Nephron (organoid): ENCODE results near the gene FOXA3.

Experiments
- H3K27ac Mint-ChIP-seq, 3 experiments: 2 replicates each; pipeline ENCODE4 v1.8.0; 2020; ENCODE audit warnings: mixed read lengths in 3 of 3, mild to moderate bottlenecking in 2 of 3, moderate library complexity in 1 of 3
- H3K27me3 Mint-ChIP-seq: 2 replicates; pipeline ENCODE4 v1.8.0; 2021; ENCODE audit warnings: low read depth, mild to moderate bottlenecking, moderate library complexity, mixed read lengths
- H3K36me3 Mint-ChIP-seq: 2 replicates; pipeline ENCODE4 v1.8.0; 2020; ENCODE audit warnings: low read depth, mixed read lengths
- H3K4me1 Mint-ChIP-seq: 2 replicates; pipeline ENCODE4 v1.8.0; 2020; ENCODE audit warnings: mixed read lengths
- H3K4me3 Mint-ChIP-seq, 3 experiments: 2 replicates each; pipeline ENCODE4 v1.8.0; 2020; ENCODE audit warnings: mild to moderate bottlenecking in 3 of 3, mixed read lengths in 3 of 3, moderate library complexity in 2 of 3
- H3K9me3 Mint-ChIP-seq: 2 replicates; pipeline ENCODE4 v1.8.0; 2020; ENCODE audit warnings: mixed read lengths
- TF ChIP-seq, protein P1 (sequence below), 3 experiments: fragments of 200-600 bp; sonication (generic); IDR thresholded peaks; one replicate each; pipeline ENCODE4 v1.5.0; 2021; ENCODE audit warnings: antibody characterized with exemption in 3 of 3; ENCODE audit not compliant: unreplicated experiment in 3 of 3

Gene FOXA3

DNA sequence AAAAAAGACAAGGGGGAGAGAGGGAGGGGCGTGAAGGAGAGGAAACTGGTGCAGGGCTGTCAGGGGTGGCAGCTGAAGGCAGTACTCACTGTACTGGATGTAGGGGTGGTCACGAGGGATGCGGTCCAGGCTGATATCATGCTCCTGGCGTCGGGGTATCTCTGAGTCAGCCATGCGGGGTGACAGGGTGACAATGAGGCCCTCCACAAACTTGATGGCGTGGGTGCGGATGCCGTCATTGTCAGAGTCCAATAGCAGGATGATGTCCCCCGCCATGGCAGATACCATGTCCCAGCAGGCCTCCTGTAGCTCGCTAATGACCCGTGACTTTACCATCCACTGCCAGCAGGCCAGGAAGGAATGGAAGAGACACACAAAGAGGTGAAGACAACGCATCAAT lies 16.5 kb upstream of the FOXA3 start:
- Mint-ChIP-seq H3K4me1 (no peaks in the 10 kb centered on the region), H3K4me3 (no peak overlapping the region), H3K9me3 (no peaks in the 10 kb centered on the region), H3K36me3 (peaks cover 67% of the 10 kb centered on the region), H3K27me3 (no peaks in the 10 kb centered on the region), H3K27ac (no peak overlapping the region)
- TF ChIP-seq, protein P1, sequence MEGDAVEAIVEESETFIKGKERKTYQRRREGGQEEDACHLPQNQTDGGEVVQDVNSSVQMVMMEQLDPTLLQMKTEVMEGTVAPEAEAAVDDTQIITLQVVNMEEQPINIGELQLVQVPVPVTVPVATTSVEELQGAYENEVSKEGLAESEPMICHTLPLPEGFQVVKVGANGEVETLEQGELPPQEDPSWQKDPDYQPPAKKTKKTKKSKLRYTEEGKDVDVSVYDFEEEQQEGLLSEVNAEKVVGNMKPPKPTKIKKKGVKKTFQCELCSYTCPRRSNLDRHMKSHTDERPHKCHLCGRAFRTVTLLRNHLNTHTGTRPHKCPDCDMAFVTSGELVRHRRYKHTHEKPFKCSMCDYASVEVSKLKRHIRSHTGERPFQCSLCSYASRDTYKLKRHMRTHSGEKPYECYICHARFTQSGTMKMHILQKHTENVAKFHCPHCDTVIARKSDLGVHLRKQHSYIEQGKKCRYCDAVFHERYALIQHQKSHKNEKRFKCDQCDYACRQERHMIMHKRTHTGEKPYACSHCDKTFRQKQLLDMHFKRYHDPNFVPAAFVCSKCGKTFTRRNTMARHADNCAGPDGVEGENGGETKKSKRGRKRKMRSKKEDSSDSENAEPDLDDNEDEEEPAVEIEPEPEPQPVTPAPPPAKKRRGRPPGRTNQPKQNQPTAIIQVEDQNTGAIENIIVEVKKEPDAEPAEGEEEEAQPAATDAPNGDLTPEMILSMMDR (IDR thresholded peaks at IDR 0.05; ENCODE audit: unreplicated experiment in 3 of 3), result no peak

DNA sequence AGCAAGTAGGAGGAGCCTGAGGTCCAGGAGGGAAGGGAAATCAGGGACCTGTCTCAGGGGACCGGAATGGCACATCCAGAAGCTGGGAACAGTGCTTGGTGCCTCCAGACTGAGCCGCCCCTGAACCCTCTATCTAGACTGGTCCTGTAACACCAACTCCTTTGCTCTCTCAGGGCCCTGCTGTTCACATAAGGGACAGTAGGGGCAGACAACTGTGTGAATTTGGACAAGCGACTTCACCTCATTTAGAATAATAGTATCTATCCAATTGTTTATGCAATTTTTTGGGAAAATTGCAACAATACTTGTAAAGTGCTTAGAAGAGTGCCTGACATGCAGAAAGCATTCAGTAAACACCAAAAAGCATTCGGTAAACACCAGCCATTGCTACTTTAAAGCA lies 15.2 kb upstream of the FOXA3 start:
- H3K27me3 Mint-ChIP-seq, result no peaks in the 10 kb centered on the region

DNA sequence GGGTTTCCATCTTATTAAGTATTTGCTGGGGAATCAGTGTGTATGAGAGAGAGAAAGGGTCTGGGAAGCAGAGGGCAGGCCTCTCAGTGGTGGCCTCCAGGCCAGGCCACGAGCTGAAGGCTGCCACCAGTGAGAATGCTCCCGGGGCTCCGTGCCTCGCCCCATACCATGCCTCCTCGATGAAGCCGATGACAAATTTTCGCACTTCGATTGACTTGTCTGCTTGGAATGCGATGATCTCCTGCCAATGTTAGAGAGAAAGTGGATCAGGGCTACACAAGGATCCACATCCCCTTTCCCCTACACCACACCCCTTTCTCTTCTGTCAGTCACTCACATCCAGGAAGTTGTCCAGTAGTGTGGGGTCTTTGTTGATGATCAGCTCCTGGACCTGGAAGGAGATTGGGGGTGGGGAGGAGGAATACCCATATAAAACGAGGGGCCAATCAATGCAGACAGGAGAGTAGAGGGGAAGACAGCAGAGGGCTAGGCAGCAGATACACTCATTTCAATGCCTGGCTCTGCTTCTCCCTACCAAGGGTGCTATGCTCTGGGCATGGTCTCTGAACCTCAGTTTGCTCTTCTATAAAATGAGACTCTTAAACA lies 11.9 kb upstream of the FOXA3 start:
- no peaks in the 10 kb centered on the region for H3K9me3 Mint-ChIP-seq
- H3K27ac Mint-ChIP-seq, result no peak overlapping the region
- no peak overlapping the region for H3K4me3 Mint-ChIP-seq
- peaks cover 58% of the 10 kb centered on the region for H3K36me3 Mint-ChIP-seq
- TF ChIP-seq, protein P1 (IDR thresholded peaks at IDR 0.05; ENCODE audit: unreplicated experiment in 3 of 3), result no peak
- H3K27me3 Mint-ChIP-seq, result no peaks in the 10 kb centered on the region
- no peaks in the 10 kb centered on the region for H3K4me1 Mint-ChIP-seq

More for the DNA sequence above, 15.2 kb upstream of the FOXA3 start:
- TF ChIP-seq, protein P1 (IDR thresholded peaks at IDR 0.05; ENCODE audit: unreplicated experiment in 3 of 3), result peak; percentile 24 to 35 (median 25)
- H3K9me3 Mint-ChIP-seq, result no peaks in the 10 kb centered on the region
- peaks cover 62% of the 10 kb centered on the region for H3K36me3 Mint-ChIP-seq
- no peak overlapping the region for H3K4me3 Mint-ChIP-seq
- H3K27ac Mint-ChIP-seq, result no peak overlapping the region
- H3K4me1 Mint-ChIP-seq, result no peaks in the 10 kb centered on the region

DNA sequence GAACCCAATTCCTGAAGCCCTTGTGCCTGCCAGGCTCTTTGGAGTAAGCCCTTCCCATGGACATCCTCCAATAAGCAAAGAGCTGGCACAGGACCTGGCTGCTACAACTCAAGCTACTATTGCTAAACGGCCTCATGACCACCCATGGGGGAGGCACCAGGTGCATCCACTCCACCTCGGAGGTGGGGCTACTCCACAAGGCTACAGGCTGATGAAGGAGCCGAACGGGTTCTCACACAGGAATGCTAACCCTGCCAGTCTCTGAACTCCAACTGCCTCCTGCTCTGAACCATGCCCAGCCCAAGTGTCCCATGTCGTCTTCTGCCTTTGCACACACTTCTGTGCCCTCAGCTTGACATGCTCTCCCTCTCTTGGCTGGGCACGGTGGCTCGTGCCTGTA lies 11.1 kb upstream of the FOXA3 start:
- H3K9me3 Mint-ChIP-seq, result no peaks in the 10 kb centered on the region
- H3K4me1 Mint-ChIP-seq, result no peaks in the 10 kb centered on the region
- peaks cover 51% of the 10 kb centered on the region for H3K36me3 Mint-ChIP-seq
- TF ChIP-seq, protein P1 (IDR thresholded peaks at IDR 0.05; ENCODE audit: unreplicated experiment in 3 of 3), result no peak
- H3K4me3 Mint-ChIP-seq, result no peak overlapping the region
- no peak overlapping the region for H3K27ac Mint-ChIP-seq
- no peaks in the 10 kb centered on the region for H3K27me3 Mint-ChIP-seq

DNA sequence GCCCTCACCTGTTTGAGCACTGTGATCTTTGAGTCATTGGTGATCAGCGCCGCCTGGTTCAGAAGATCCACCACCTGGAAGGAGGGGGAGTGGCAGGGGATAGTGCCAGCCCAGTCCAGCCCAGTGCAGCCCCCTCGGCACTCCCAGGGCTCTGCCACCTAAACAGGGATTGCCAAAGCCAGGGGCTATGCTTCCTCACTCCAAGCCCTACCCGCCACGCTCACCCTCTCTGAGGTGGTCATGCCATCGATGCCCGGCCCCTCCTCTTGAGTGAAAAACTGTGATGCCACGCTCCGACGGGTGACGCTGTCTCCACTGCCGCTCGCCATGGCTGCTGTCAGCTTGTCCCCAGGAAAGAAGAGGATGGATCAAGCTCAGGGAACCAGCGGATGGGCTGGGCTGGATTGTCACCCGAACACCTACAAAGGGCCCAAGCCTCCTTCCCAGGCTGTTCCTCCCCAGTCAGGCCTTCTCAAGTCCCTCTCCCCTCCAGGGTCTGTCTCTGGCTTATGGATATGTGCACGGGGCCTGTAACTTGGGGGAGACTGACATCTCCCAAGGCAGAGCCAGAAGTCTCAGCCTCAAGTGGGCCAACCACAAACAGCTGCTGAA lies 9.9 kb upstream of the FOXA3 start:
- H3K27ac Mint-ChIP-seq, result no peak overlapping the region
- H3K36me3 Mint-ChIP-seq, result peaks cover 57% of the 10 kb centered on the region
- no peaks in the 10 kb centered on the region for H3K27me3 Mint-ChIP-seq
- TF ChIP-seq, protein P1 (IDR thresholded peaks at IDR 0.05; ENCODE audit: unreplicated experiment in 3 of 3), result no peak
- no peaks in the 10 kb centered on the region for H3K9me3 Mint-ChIP-seq
- no peaks in the 10 kb centered on the region for H3K4me1 Mint-ChIP-seq
- no peak overlapping the region for H3K4me3 Mint-ChIP-seq
